ENCODE measurements around the gene CCDC138.

GRCh38 chr2:108866041-108866440 is 79.5 kb downstream of the CCDC138 start:
- TF ChIP-seq, protein P1, sequence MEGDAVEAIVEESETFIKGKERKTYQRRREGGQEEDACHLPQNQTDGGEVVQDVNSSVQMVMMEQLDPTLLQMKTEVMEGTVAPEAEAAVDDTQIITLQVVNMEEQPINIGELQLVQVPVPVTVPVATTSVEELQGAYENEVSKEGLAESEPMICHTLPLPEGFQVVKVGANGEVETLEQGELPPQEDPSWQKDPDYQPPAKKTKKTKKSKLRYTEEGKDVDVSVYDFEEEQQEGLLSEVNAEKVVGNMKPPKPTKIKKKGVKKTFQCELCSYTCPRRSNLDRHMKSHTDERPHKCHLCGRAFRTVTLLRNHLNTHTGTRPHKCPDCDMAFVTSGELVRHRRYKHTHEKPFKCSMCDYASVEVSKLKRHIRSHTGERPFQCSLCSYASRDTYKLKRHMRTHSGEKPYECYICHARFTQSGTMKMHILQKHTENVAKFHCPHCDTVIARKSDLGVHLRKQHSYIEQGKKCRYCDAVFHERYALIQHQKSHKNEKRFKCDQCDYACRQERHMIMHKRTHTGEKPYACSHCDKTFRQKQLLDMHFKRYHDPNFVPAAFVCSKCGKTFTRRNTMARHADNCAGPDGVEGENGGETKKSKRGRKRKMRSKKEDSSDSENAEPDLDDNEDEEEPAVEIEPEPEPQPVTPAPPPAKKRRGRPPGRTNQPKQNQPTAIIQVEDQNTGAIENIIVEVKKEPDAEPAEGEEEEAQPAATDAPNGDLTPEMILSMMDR (IDR thresholded peaks at IDR 0.05), result no peak
- TF ChIP-seq EP300 (IDR thresholded peaks at IDR 0.05), result no peak
